Measurements from ENCODE around the gene LPP.

LPP gene

DNA sequence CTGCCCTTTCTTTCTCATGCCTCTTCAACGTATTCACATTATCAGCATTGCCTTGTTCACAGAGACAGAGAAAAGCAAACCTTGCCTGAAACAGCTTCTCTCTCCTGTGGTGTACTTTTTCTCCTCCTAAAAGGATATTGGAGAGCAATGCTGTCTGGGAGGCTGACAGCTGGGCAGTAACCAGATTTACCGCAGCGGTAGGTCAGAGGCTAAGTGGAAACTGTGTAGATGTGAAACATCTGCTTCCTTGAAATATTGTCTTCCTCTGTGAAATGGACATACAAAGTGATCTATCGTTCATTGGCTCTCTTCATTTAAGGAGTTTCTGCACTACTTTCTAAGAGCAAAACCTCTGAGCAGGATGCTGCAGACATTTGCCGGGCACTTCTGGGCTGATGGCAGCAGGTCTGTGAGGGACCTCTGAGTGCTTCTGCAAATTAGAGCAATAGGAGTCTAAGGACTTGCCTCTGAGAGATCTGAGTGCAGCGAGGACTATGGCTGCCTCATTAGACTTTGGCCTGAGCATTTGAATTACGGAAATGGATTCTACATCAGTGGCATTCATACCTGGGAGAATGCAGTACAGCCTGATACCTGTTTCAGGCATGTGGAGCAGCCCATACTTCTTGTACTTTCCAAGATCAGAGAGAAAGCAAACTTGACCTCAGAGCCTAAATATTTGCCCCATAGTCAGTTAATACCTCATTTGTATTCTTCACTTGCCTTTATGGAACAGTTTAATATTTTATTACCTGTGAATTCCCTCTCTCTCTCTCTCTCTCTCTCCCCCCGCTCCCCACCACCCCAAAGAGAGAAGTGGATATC lies 757.3 kb downstream of the LPP start:
- no peak for TF ChIP-seq GATA1 (IDR thresholded peaks at IDR 0.05; ENCODE audit: low read depth, low read length)
- DNase-seq = no peak

DNA sequence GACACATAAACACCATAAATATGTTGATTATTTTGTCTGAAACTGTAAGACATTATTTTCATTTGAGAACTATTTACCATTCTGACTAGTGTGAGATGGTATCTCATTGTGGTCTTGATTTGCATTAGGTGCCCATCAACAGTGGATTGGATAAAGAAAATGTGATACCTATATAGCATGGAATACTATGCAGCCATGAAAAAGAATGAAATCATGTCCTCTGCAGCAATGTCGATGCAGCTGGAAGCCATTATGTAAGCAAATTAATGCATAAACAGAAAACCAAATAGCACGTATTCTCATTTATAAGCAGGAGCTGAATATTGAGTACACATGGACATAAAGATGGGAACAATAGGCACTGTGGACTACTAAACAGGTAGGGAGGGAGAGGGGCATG lies 759.1 kb downstream of the LPP start:
- DNase-seq = no peak

DNA sequence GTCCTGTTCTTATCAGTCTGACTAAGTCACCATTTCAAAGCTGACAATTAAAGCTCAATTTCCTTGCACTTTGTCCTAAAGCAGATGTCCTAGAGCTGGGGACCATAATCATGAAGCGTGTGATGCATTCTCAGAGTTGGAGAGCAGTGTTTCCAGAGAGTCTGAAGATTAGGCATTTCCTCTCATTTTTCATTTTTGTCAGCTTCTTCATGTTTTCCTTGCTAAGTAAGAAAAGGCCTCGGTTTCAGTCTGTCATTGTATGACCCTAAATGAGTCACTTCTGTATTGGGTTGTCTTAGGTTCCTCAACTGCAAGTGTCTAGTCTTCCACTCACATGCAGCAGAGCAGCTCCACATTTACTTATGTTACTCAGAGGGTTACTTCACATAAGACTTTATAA lies 760.6 kb downstream of the LPP start:
- DNase-seq = no peak
- TF ChIP-seq GATA1 (IDR thresholded peaks at IDR 0.05; ENCODE audit: low read depth, low read length) (no peak), POLR2A (IDR thresholded peaks at IDR 0.05; ENCODE audit: low read length) (no peak)

More for the DNA sequence above, 759.1 kb downstream of the LPP start:
- TF ChIP-seq POLR2A (IDR thresholded peaks at IDR 0.05; ENCODE audit: low read length) (no peak), GATA1 (IDR thresholded peaks at IDR 0.05; ENCODE audit: low read depth, low read length) (no peak)

DNA sequence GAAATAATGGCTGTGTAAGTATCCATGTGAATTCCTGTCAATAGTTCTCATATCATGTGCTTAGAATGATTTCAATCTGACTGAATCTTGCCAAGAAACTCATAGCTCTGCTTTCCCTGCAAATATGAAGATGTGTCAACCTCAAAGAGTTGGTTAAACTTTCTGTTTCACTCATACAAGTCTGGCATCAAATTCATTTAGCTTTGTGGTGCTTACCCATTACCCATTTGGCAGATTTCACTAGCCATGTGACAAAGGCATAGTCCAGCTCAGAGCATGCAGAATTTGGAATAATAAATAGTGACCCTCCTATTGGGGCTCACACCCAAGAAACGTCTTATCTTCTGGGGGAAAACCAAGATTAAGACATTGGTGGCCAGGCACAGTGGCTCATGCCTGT lies 761.2 kb downstream of the LPP start:
- TF ChIP-seq POLR2A (IDR thresholded peaks at IDR 0.05; ENCODE audit: low read length) (no peak), GATA1 (IDR thresholded peaks at IDR 0.05; ENCODE audit: low read depth, low read length) (no peak)
- no peak for DNase-seq

DNA sequence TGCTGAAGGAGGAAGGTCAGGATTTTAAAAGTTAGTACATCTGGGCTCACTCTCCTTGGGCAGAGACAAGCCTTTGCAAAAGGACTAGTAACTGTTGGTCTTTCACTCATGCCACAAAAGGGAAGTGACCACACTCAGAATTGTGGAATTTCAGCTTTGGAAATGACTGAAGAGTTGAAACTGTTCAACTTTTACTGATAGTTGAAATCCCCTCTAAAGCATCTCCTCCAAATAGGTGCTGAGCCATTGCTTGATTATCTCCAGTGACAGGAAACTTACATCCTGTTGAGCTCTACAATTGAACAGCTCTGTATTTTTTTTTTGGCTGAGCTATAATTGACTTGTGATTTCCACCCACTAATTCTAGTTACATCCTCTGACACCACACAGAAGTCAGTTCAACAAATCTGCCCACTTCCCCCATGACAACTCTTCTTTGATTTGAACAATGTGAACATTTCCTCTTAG lies 763.0 kb downstream of the LPP start:
- no peak for DNase-seq
- TF ChIP-seq GATA1 (IDR thresholded peaks at IDR 0.05; ENCODE audit: low read depth, low read length) (no peak), POLR2A (IDR thresholded peaks at IDR 0.05; ENCODE audit: low read length) (no peak)

DNA sequence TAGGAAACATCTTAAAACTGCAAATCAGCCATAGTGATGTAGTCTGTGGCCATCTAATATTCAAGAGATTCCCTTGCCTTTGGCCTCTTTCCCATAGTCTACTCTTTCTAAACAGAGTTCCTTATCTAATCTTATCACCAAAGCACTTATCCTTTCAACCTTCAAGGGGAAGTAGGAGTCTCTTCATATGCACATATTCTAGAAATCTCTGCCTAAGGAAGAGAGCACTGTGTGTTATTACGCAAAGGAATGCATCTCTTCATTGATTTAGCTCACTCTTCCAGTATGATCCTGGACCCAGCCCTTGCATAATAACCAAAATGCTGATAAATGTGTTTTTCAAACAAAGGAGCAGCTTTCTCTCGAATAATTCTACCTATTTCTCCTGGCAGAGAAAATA lies 764.1 kb downstream of the LPP start:
- DNase-seq = no peak
- TF ChIP-seq GATA1 (IDR thresholded peaks at IDR 0.05; ENCODE audit: low read depth, low read length) (no peak), POLR2A (IDR thresholded peaks at IDR 0.05; ENCODE audit: low read length) (no peak)

DNA sequence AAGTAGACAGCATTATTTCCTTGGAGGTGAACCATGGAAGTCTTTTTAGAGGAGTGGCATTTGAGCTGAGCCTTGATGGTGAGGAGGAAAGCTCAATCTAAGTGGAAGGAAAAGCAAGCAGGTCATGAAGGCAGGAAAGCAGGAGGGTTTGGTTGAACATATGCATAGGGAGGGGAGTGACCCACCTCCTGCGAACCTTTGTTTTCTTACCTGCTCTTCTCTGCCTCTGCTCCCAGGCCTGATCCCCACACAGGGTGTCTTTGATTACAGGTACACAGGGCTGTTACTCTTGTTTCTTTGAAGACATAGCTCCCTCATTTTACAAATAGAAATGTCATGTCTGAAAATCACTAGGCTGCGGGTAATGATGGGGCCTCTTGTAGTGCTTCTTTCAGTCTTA lies 769.7 kb downstream of the LPP start:
- TF ChIP-seq GATA1 (IDR thresholded peaks at IDR 0.05; ENCODE audit: low read depth, low read length) = no peak
- TF ChIP-seq POLR2A (IDR thresholded peaks at IDR 0.05; ENCODE audit: low read length) = no peak

DNA sequence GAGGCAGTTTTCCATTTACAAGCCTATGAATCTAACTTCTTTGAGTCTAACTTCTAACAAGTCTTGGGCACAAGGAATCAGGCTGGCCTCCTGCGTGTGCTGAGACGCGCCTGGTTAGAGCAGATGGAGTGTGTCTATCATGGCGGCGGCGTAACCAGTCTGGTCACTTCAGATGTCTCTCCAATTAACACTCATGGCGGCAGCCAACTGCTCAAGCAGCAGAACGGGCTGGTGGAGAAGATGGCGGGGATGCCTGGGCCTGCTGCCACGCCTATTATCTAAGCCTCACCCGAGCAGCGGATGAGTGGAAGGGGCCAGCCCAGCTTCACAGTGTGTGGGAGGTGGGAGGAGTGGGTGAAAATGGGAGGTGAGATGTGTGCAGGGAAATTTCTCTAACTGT lies 771.4 kb downstream of the LPP start:
- no peak for TF ChIP-seq POLR2A (IDR thresholded peaks at IDR 0.05; ENCODE audit: low read length)
- TF ChIP-seq GATA1 (IDR thresholded peaks at IDR 0.05; ENCODE audit: low read depth, low read length) = no peak
- no peak for DNase-seq

More for the DNA sequence above, 769.7 kb downstream of the LPP start:
- no peak for DNase-seq

DNA sequence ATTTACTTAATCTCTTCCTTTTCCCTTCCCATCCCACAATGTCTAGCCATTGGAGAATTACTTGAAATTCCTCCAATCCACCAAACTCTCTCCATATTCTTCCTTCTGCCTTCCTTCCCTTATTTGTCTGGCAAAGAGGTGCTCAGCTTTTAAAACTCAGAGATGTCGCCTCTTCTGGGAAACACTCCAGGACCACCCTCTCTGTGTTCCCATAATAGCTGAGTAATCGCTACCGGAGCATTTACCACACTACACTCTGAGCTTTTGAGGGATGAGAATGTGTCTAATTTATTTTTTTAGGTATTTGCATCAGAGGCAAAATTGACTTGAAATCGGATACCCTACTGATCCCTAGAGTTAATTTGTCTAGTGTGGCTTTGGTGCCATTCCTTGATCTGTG lies 772.2 kb downstream of the LPP start:
- TF ChIP-seq POLR2A (IDR thresholded peaks at IDR 0.05; ENCODE audit: low read length) (no peak), GATA1 (IDR thresholded peaks at IDR 0.05; ENCODE audit: low read depth, low read length) (no peak)
- DNase-seq = no peak

DNA sequence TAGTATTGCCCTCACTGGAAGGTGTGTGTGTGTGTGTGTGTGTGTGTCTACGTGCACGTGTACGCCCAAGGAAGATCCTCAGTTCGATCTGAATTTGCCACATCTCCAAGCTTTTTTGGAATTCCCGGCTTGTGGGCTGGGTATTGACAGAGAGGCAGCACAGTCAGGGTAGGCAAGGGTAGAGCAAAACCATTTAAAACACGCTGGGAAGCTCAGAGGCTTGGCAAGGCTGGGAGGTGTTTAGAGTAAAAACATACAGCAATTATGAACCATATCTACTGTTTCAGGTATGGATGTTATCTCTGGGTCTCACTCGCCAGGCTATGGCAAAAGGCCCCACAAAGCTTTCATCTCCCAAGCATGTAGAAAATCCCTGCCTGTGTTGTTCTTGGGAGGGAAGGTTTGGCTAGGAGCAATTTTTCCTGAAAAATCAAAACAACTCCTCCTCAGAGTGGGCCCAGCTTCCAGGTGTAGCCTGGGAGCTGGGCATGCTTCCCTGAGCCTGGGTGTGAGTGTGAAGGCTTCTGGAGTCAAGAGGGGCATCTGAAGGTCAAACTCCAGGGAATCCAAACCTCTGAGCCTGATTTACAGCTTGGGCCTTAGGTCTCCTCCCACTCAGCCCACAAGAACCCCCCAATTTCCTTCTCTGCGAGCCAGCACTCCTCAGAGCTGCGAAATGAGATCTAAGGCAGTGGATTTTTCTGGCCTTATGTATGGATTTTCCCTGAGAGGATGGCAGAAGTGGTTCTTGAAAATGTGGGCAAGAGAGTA lies 773.0 kb downstream of the LPP start:
- no peak for DNase-seq
- TF ChIP-seq GATA1 (IDR thresholded peaks at IDR 0.05; ENCODE audit: low read depth, low read length) (no peak), POLR2A (IDR thresholded peaks at IDR 0.05; ENCODE audit: low read length) (no peak)

DNA sequence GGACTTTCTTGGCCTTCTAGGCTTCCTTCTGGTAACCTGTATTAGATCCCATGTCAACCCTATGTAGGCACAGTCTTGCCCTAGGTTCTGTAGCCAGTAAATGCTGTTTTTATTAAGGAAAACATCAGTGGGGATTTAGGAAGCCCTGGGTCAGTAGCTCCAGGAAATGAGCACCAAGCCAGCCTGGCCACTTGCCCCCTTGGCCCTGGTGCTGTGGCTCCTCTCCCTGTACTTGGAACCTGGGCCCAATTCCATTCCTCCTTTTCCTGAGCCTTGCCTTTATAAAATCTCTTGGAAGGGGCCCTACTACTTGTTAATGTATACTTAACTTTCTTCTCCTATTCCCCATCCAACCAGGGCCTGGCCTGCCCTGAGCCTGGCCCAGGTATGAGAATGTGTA lies 774.0 kb downstream of the LPP start:
- no peak for DNase-seq
- TF ChIP-seq POLR2A (IDR thresholded peaks at IDR 0.05; ENCODE audit: low read length) = no peak

DNA sequence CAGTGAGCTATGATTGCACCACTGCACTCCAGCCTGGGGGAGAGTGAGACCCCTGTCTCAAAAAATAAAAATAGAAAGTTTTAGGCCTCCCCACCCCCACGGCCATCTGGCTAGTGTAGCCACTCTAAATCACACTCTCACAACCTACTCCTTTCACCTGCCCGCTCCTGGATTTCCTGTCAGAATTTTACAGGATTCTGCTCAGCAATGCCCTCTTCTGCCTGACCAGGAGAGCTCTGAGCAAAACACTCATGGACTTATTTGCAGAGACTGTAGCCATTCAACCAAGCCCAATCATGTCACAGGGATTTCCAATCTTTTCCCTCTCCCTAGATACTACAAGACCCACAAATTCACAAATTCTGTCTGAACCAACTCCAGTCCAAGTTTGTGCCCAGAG lies 775.2 kb downstream of the LPP start:
- no peak for TF ChIP-seq POLR2A (IDR thresholded peaks at IDR 0.05; ENCODE audit: low read length)
- TF ChIP-seq GATA1 (IDR thresholded peaks at IDR 0.05; ENCODE audit: low read depth, low read length) = no peak
- no peak for DNase-seq

DNA sequence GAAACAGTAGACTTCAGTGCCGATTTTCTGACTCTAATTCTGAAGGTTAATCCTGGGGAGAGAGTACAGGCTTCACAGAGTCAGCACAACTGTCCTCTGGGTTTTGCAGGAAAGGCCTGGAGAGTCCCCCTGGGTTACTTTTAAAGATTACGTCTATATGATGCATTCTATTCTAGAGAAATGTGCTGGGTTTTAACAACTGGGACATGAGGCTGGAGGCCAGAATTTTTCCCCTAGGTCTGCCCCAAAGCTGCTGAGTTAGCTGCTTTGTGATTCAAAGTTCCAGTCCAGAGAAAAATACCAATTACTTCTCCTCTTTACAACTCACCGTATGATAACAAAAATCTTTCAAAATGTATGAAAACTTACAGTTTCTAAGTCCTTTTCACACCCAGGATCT lies 777.1 kb downstream of the LPP start:
- TF ChIP-seq POLR2A (IDR thresholded peaks at IDR 0.05; ENCODE audit: low read length) (no peak), GATA1 (IDR thresholded peaks at IDR 0.05; ENCODE audit: low read depth, low read length) (no peak)
- DNase-seq = no peak

DNA sequence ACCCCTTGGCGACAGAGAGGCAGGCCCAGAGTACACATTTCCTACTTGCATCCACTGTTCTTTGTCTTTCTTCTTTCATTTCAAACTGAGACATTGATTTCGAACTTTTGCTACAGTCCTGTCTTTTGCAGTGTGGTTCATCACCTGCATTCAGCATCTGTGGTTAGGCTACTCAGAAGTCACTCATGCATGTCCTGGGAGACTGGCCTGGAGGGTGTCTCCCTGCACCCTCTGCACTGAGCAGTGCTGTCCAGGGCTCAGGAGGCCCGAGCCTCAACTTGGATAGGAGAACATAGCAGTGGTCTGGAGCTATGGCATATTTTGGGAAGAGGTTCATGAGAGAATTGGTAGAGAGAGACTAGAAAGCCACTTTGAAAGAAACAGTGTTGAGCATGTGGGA lies 777.6 kb downstream of the LPP start:
- DNase-seq = no peak

DNA sequence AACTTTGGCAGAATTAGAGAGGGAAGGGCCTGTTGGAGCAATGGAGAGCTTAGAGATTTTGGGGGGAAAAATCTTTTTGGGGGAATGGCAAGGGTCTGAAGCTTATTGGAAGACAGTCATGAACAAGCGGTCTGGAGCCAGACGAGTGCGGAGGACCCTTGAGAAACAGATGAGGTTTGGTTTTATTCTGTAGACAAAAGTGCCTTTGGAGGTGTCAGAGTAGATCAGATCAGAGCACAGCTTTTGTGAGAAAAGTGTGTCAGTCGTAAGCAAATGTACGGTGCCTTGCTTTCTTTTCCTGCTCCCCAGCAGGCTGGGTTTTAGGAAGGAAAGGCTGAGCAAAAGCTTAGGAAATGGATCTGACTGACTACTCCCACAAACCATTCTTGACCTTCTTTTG lies 781.0 kb downstream of the LPP start:
- DNase-seq = no peak
- TF ChIP-seq GATA1 (IDR thresholded peaks at IDR 0.05; ENCODE audit: low read depth, low read length) (no peak), POLR2A (IDR thresholded peaks at IDR 0.05; ENCODE audit: low read length) (no peak)

More for the DNA sequence above, 777.6 kb downstream of the LPP start:
- TF ChIP-seq POLR2A (IDR thresholded peaks at IDR 0.05; ENCODE audit: low read length) (no peak), GATA1 (IDR thresholded peaks at IDR 0.05; ENCODE audit: low read depth, low read length) (no peak)
